Neutrophil (primary cell): ENCODE measurements around the gene FRMD6.
"Not testable (repeated sequence)": the region's sequence is repeated elsewhere in the genome, so short reads cannot be mapped to it uniquely, and the experiment has no call there.

ENCODE experiments used
- H3K27ac ChIP-seq: fragments of 200-600 bp; sonication (generic); 2 replicates; pipeline ENCODE4 v1.5.1; 2016; ENCODE audit warnings: mild to moderate bottlenecking, moderate library complexity
- H3K27me3 ChIP-seq: fragments of 200-600 bp; sonication (generic); 2 replicates; pipeline ENCODE4 v1.6.0; 2016; ENCODE audit warnings: mild to moderate bottlenecking
- H3K36me3 ChIP-seq: fragments of 200-600 bp; sonication (generic); 2 replicates; pipeline ENCODE4 v1.5.1; 2017
- H3K4me1 ChIP-seq, 2 experiments: fragments of 200-600 bp in 1 of 2; sonication (generic) in 1 of 2; 1 replicate in 1 of 2; 2 replicates in 1 of 2; pipeline versions ENCODE4 v1.5.1 to v1.6.1; 2013 to 2016; ENCODE audit warnings: low read depth in 1 of 2, low read length in 1 of 2, mild to moderate bottlenecking in 1 of 2, moderate library complexity in 1 of 2; ENCODE audit not compliant: control insufficient read depth in 1 of 2, insufficient read depth in 1 of 2
- H3K4me3 ChIP-seq, 2 experiments: fragments of 200-600 bp in 1 of 2; sonication (generic) in 1 of 2; 1 replicate in 1 of 2; 2 replicates in 1 of 2; pipeline ENCODE4 v1.5.1; 2013 to 2016; ENCODE audit warnings: low read depth in 1 of 2, low read length in 1 of 2, mild to moderate bottlenecking in 1 of 2, moderate library complexity in 1 of 2
- H3K9me3 ChIP-seq: fragments of 200-600 bp; sonication (generic); 2 replicates; pipeline ENCODE4 v1.5.1; 2016
- TF ChIP-seq, protein P1 (sequence below): fragments of 200-600 bp; sonication (generic); IDR thresholded peaks from 2 replicates; pipeline ENCODE4 v1.5.1; 2016; ENCODE audit warnings: antibody characterized with exemption

The FRMD6 gene

DNA sequence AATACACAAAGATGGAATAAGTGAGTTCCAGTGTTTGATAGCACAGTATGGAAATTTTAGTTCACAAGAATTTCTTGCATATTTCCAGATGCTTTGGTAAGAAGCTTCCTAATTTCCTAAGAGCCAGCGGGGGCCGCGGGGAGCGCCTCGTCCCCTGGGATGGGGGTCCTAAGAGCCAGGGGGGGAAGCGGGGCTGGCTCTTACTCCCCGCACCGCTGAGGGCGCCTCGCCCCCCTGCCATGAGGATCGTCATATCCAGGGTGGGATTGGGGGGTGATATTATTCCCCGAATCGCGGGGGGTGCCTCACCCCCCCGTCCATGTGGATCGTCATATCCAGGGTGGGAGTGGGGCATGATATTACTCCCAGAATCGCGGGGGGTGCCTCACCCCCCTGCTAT is 108.2 kb downstream of the FRMD6 start:
- Histone ChIP-seq H3K27me3 (peaks cover 26% of the 10 kb centered on the region), H3K27ac (no peak overlapping the region), H3K4me1 (no peaks in the 10 kb centered on the region), H3K4me3 (no peak overlapping the region), H3K36me3 (no peaks in the 10 kb centered on the region), H3K9me3 (no peaks in the 10 kb centered on the region)
- TF ChIP-seq, protein P1, sequence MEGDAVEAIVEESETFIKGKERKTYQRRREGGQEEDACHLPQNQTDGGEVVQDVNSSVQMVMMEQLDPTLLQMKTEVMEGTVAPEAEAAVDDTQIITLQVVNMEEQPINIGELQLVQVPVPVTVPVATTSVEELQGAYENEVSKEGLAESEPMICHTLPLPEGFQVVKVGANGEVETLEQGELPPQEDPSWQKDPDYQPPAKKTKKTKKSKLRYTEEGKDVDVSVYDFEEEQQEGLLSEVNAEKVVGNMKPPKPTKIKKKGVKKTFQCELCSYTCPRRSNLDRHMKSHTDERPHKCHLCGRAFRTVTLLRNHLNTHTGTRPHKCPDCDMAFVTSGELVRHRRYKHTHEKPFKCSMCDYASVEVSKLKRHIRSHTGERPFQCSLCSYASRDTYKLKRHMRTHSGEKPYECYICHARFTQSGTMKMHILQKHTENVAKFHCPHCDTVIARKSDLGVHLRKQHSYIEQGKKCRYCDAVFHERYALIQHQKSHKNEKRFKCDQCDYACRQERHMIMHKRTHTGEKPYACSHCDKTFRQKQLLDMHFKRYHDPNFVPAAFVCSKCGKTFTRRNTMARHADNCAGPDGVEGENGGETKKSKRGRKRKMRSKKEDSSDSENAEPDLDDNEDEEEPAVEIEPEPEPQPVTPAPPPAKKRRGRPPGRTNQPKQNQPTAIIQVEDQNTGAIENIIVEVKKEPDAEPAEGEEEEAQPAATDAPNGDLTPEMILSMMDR: no peak

DNA sequence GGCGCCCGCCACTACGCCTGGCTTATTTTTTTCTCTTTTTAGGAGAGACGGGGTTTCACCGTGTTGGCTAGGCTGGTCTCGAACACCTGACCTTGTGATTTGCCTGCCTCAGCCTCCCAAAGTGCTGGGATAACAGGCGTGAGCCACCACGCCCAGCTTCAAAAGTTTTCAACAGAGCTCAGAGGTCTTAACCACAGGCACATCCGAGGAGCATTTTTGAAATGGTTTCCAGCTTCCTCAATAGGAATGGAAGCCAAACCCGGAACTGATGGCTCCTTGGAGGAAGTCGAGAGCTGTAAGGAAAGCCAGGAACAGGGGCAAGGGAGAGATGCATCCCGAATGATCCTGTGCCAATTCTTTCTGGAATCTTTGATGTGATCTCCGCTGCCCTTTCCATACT is 114.0 kb downstream of the FRMD6 start:
- not testable (repeated sequence) for H3K36me3 ChIP-seq, H3K9me3 ChIP-seq, H3K27ac ChIP-seq, H3K27me3 ChIP-seq, H3K4me1 ChIP-seq, H3K4me3 ChIP-seq

DNA sequence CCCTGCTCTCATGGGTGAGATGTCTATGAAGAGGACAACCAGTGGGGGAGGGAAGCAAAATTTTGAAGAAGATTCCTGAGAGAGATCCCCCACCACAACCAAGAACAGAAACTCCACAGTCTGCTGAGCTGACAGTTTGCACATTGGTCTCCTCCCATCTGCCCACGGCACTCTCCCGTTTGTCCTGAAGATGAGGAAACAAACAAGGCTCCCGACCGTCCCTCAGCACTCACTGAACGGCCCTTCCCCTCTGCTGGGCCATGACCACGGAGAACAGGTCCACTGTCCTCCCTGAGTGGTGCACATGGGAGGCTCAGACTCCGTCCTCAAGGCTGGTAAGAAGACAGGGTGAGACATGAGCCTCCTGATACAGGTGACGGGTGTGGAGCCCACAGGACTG is 114.9 kb downstream of the FRMD6 start:
- not testable (repeated sequence) for H3K27me3 ChIP-seq, H3K4me1 ChIP-seq, H3K27ac ChIP-seq, H3K36me3 ChIP-seq, H3K4me3 ChIP-seq, H3K9me3 ChIP-seq

DNA sequence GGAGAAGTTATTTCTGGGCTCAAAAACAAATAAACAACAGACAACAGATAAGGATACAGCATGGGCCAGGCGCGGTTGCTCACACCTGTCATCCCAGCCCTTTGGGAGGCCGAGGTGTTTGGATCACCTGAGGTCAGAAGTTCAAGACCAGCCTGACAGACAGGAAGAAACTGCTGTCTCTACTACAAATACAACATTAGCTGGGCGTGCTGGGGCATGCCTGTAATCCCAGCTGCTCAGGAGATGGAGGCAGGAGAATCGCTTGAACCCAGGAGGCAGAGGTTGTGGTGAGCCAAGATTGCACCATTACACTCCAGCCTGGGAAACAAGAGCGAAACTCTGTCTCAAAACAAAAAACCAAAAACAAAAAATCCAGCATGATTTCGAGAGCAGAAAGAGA is 117.6 kb downstream of the FRMD6 start:
- H3K4me3 ChIP-seq, H3K4me1 ChIP-seq, H3K27ac ChIP-seq, H3K27me3 ChIP-seq, H3K9me3 ChIP-seq, H3K36me3 ChIP-seq: not testable (repeated sequence)

DNA sequence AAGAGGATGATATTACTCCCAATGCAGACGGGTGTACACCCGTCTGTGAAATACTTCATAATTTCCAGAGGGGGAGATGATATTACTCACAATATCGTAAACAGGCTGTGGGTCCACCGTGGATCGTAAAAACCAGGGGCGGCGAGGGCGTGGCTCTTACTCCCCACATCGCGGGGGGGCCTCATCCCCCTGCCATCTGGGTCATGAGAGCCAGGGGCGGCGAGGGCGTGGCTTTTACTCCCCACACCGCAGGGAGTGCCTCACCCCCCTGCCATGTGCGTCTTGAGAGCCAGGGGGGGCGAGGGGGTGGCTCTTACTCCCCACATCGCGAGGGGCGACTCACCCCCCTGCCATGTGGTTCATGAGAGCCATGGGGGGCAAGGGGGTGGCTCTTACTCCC is 122.5 kb downstream of the FRMD6 start:
- Histone ChIP-seq H3K27me3 (peaks cover 17% of the 10 kb centered on the region), H3K4me1 (no peaks in the 10 kb centered on the region), H3K9me3 (no peaks in the 10 kb centered on the region), H3K4me3 (no peak overlapping the region), H3K36me3 (no peaks in the 10 kb centered on the region), H3K27ac (no peak overlapping the region)
- TF ChIP-seq, protein P1: no peak

DNA sequence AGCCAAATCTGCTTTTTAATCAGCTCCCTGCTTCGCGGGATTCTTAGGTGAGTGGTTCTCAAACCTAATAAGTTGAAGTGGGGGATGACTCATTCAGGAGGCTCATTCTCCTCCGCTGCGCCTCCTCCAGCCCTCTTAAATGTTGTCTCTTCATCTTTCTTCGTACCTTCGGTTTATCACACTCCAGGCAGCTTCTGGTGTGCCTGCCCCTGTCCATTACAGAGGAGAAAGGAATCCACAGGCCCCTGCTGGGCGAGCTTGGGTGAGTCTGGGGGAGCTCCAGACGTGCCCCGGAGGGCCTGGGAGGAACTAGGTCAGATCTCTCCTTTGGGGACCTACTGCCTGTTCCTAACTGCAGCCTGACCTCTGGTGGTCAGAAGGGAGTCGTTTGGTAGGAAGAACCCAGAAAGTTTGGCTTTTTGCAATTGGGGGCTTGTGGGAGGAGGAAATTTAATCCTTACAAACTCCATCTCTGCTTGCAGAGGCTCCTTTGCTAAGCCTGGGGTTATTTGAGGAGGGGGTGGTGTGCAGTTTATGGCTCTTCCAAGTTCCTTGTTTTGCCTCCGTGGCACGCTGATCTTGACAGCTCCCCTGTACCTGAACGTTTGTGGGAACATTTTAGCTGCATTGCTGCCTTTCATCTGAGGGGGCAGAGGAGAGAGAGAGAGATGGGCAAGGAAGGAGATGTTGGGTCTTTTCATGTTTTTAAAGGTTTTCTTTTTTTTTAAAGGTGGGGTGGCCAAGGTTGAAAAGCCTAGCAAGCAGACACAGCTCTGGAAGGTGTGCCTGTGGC is 124.6 kb downstream of the FRMD6 start:
- Histone ChIP-seq H3K27me3 (peaks cover 26% of the 10 kb centered on the region), H3K4me3 (no peak overlapping the region), H3K9me3 (no peaks in the 10 kb centered on the region)

DNA sequence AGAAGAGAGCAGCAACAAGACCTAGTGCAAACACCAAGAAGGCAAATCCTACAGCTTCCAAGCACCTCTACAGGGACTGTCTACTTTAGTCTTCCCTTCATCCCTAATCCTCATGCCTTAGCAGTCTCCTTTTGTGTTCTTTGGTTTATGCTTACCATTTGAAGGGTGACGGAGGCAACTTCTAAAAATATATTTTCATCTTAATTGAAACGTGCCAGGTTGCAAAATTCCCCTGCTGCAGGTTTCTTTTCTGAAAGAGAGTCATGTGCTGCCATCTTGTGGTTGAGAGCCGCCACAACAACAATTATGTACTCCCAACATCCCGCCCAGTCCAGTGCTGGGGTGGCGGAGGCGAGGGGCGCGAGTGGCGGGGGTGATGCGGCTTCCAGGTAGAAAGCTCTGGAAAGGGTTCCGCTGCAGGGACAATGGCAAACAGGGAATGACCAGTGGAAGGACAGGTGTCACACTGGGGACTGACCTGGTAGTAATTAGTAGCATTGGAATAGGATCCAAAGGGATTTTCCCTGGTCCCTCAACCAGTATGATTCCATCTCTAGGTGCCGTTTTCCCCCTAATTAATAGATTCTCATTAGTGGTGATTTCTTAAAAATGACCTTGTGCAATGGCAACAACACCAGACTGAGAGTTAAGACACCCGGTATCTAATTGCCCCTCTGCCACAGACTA is 128.4 kb downstream of the FRMD6 start:
- H3K36me3 ChIP-seq: no peaks in the 10 kb centered on the region
- peaks cover 6 to 7% of the 10 kb centered on the region in 2 experiments for H3K4me1 ChIP-seq
- peaks cover 54% of the 10 kb centered on the region for H3K27me3 ChIP-seq
- no peaks in the 10 kb centered on the region for H3K9me3 ChIP-seq
- H3K4me3 ChIP-seq: no peak overlapping the region
- TF ChIP-seq, protein P1: peak; percentile 89
- no peak overlapping the region for H3K27ac ChIP-seq

More for the DNA sequence above, 124.6 kb downstream of the FRMD6 start:
- peaks cover 6 to 7% of the 10 kb centered on the region in 2 experiments for H3K4me1 ChIP-seq
- TF ChIP-seq, protein P1: no peak
- H3K27ac ChIP-seq: no peak overlapping the region
- no peaks in the 10 kb centered on the region for H3K36me3 ChIP-seq
